ENCODE measurements around the gene ZNF618.

DNA sequence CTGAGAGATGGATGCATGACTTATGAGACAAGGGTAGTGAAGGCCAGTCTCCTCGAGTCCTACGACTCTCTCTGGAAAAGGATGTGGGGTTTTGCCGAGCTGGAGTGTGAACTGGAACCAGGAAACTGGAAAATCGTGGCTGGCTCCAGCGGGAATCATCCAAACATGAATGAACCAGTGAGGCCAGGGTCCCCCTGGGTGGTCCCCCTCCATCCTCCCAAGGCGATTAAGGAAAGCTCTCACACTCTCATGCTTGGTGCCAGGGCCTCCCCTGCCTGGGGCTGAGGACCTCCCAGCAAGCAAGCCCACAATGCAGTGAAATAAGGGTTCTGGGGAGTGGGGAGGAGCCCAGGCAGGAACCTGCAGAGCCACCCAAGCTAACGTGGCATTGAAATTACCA, 211.6 kb downstream of the ZNF618 start:
- TF ChIP-seq SIN3A (IDR thresholded peaks at IDR 0.05; ENCODE audit: borderline replicate concordance, insufficient read depth, low read depth, low read length) (no peak), POLR2AphosphoS5 (IDR thresholded peaks at IDR 0.05; ENCODE audit: low read depth, low read length) (no peak)

Data from Panc1 (cell line).